Activated CD4-positive, alpha-beta T cell treated with anti-CD3 and anti-CD28 coated beads for 36 hours (primary cell): Measurements from ENCODE around the gene SURF6. TPM values are rescaled to one million over a fixed set of nuclear protein-coding genes. Genes with fewer than 3 reads are reported as not detected.

Source experiments
- ATAC-seq: fragments of 200-7000 bp; cut with Tn5 transposase; one replicate; pipeline ENCODE4 v1.10.0; 2021; ENCODE audit warnings: mild to moderate bottlenecking, moderate library complexity
- CTCF ChIA-PET: fragments of 350-600 bp; sonication (Branson Sonifier 250); formaldehyde crosslinking; loops from one replicate; lab custom pipeline; 2021; ENCODE audit warnings: antibody characterized with exemption; lab: Charles Lee
- POLR2A ChIA-PET: fragments of 350-600 bp; sonication (Branson Sonifier 250); formaldehyde crosslinking; loops from one replicate; lab custom pipeline; 2021; ENCODE audit warnings: antibody characterized with exemption, inconsistent platforms; lab: Charles Lee
- DNase-seq: peaks from one replicate; pipeline ENCODE4 v3.0.0-alpha.2; 2020
- H3K27ac Mint-ChIP-seq: one replicate; pipeline ENCODE4 v1.8.0; 2021; ENCODE audit warnings: mixed read lengths
- H3K27me3 Mint-ChIP-seq: one replicate; pipeline ENCODE4 v1.8.0; 2021; ENCODE audit warnings: mixed read lengths
- H3K36me3 Mint-ChIP-seq: one replicate; pipeline ENCODE4 v1.8.0; 2021; ENCODE audit warnings: low read depth, mixed read lengths
- H3K4me1 Mint-ChIP-seq: one replicate; pipeline ENCODE4 v1.8.0; 2021; ENCODE audit warnings: mixed read lengths
- H3K4me3 Mint-ChIP-seq: one replicate; pipeline ENCODE4 v1.8.0; 2021; ENCODE audit warnings: mild to moderate bottlenecking, moderate library complexity, mixed read lengths
- H3K9me3 Mint-ChIP-seq: one replicate; pipeline ENCODE4 v1.8.0; 2021; ENCODE audit warnings: low read depth, mixed read lengths
- intact Hi-C, 2 experiments: fragments of 100-400 bp; cut with DNase I in 1 of 2; cut with micrococcal nuclease in 1 of 2; formaldehyde crosslinking; loops; one replicate each; pipeline versions ENCODE4 v1.14.2 to v1.15.1; 2022 to 2024; cut with DNase I, micrococcal nuclease
- total RNA-seq, 2 experiments: library from RNA; stranded (reverse); gene quantifications; one replicate each; pipeline ENCODE4 v1.2.3, GENCODE V29; 2021

The SURF6 gene
- total RNA-seq, 2 experiments from 2014 or later, result 22.4 to 24.3 TPM

- peak overlapping the region; percentile 100 for H3K4me3 Mint-ChIP-seq
- H3K27ac Mint-ChIP-seq, result peak overlapping the region; percentile 76
- ChIA-PET CTCF (no interaction called here), POLR2A (interaction anchor here (9.9 kb wide), 1 partner anchor 16 kb away, joined by 287 read pairs; the partner anchor contains the start of genes MED22, RPL7A, SURF1 and SURF2)
- H3K27me3 Mint-ChIP-seq, result no peaks in the 10 kb centered on the region
- no peak for DNase-seq
- H3K36me3 Mint-ChIP-seq, result peaks cover 95% of the 10 kb centered on the region
- H3K9me3 Mint-ChIP-seq, result no peaks in the 10 kb centered on the region
- intact Hi-C loops, result no loop called here
- ATAC-seq, result no peak
- peaks cover 59% of the 10 kb centered on the region for H3K4me1 Mint-ChIP-seq
Measured at GRCh38 chr9:133368249-133368881, 32.4 kb upstream of the SURF6 start.

GRCh38 chr9:133367778-133368177 lies 31.8 kb upstream of the SURF6 start:
- ChIA-PET POLR2A (interaction anchor here (9.9 kb wide), 1 partner anchor 16 kb away, joined by 287 read pairs; the partner anchor contains the start of genes MED22, RPL7A, SURF1 and SURF2), CTCF (no interaction called here)
- H3K4me1 Mint-ChIP-seq, result peaks cover 55% of the 10 kb centered on the region
- H3K4me3 Mint-ChIP-seq, result no peak overlapping the region
- no peaks in the 10 kb centered on the region for H3K9me3 Mint-ChIP-seq
- H3K36me3 Mint-ChIP-seq, result peaks cover 96% of the 10 kb centered on the region
- intact Hi-C loops, result no loop called here
- H3K27me3 Mint-ChIP-seq, result no peaks in the 10 kb centered on the region
- DNase-seq (no peak), ATAC-seq (no peak)
- no peak overlapping the region for H3K27ac Mint-ChIP-seq

GRCh38 chr9:133367221-133367620 lies 31.2 kb upstream of the SURF6 start:
- ATAC-seq (no peak), DNase-seq (no peak)
- Mint-ChIP-seq H3K36me3 (peaks cover 95% of the 10 kb centered on the region), H3K27ac (no peak overlapping the region), H3K4me3 (no peak overlapping the region), H3K4me1 (peaks cover 52% of the 10 kb centered on the region), H3K9me3 (no peaks in the 10 kb centered on the region), H3K27me3 (no peaks in the 10 kb centered on the region)
- intact Hi-C loops, result no loop called here
- POLR2A ChIA-PET, result interaction anchor here (0.5 to 9.9 kb wide), 2 partner anchors 15 to 776 kb away, joined by 7 to 287 read pairs; partner anchors contain the start of genes MED22, RPL7A, SURF1 and SURF2
- CTCF ChIA-PET, result interaction anchor here (1.3 kb wide), 1 partner anchor 37 kb away, joined by 5 read pairs; no protein-coding TSS in a partner anchor

GRCh38 chr9:133366435-133366834 lies 30.4 kb upstream of the SURF6 start:
- CTCF ChIA-PET, result interaction anchor here (1.1 to 1.3 kb wide), 2 partner anchors 8 to 36 kb away, joined by 4 to 5 read pairs; no protein-coding TSS in a partner anchor
- ATAC-seq, result no peak
- H3K4me3 Mint-ChIP-seq, result no peak overlapping the region
- POLR2A ChIA-PET, result interaction anchor here (0.5 to 9.9 kb wide), 2 partner anchors 14 to 777 kb away, joined by 7 to 287 read pairs; partner anchors contain the start of genes MED22, RPL7A, SURF1 and SURF2
- intact Hi-C loops, result no loop called here
- DNase-seq, result no peak
- no peaks in the 10 kb centered on the region for H3K9me3 Mint-ChIP-seq
- H3K27ac Mint-ChIP-seq, result no peak overlapping the region
- no peaks in the 10 kb centered on the region for H3K27me3 Mint-ChIP-seq
- H3K36me3 Mint-ChIP-seq, result peaks cover 96% of the 10 kb centered on the region
- H3K4me1 Mint-ChIP-seq, result peaks cover 51% of the 10 kb centered on the region

- DNase-seq, result no peak
- Mint-ChIP-seq H3K27me3 (no peaks in the 10 kb centered on the region), H3K4me1 (peaks cover 52% of the 10 kb centered on the region), H3K9me3 (no peaks in the 10 kb centered on the region), H3K27ac (peak overlapping the region; percentile 16), H3K36me3 (peaks cover 79% of the 10 kb centered on the region), H3K4me3 (no peak overlapping the region)
- POLR2A ChIA-PET, result interaction anchor here (1.1 to 2.3 kb wide), 2 partner anchors 10 to 12 kb away, joined by 6 to 8 read pairs; no protein-coding TSS in a partner anchor
- intact Hi-C loops, result no loop called here
- ATAC-seq, result no peak
- CTCF ChIA-PET, result interaction anchor here (1.3 to 1.8 kb wide), 2 partner anchors 10 to 16 kb away, joined by 3 to 4 read pairs; no protein-coding TSS in a partner anchor
Measured at GRCh38 chr9:133362359-133363044, 26.5 kb upstream of the SURF6 start.

- Mint-ChIP-seq H3K9me3 (no peaks in the 10 kb centered on the region), H3K27me3 (no peaks in the 10 kb centered on the region), H3K4me3 (no peak overlapping the region), H3K4me1 (peaks cover 54% of the 10 kb centered on the region), H3K36me3 (peaks cover 72% of the 10 kb centered on the region), H3K27ac (peak overlapping the region; percentile 74)
- POLR2A ChIA-PET, result interaction anchor here (2.3 to 2.5 kb wide), 2 partner anchors 10 to 11 kb away, joined by 6 to 32 read pairs; no protein-coding TSS in a partner anchor
- intact Hi-C loops, result no loop called here
- ATAC-seq (no peak), DNase-seq (no peak)
- CTCF ChIA-PET, result interaction anchor here (1.0 to 1.3 kb wide), 2 partner anchors 9 to 15 kb away, joined by 3 to 6 read pairs; no protein-coding TSS in a partner anchor
Measured at GRCh38 chr9:133361507-133362092, 25.6 kb upstream of the SURF6 start.

- no peak for ATAC-seq
- POLR2A ChIA-PET, result interaction anchor here (2.5 kb wide), 1 partner anchor 10 kb away, joined by 32 read pairs; no protein-coding TSS in a partner anchor
- peaks cover 63% of the 10 kb centered on the region for H3K36me3 Mint-ChIP-seq
- H3K4me1 Mint-ChIP-seq, result peaks cover 51% of the 10 kb centered on the region
- no peaks in the 10 kb centered on the region for H3K9me3 Mint-ChIP-seq
- CTCF ChIA-PET, result interaction anchor here (0.9 to 1.0 kb wide), 2 partner anchors 10 kb away, joined by 3 to 6 read pairs; no protein-coding TSS in a partner anchor
- H3K27ac Mint-ChIP-seq, result peak overlapping the region; percentile 74
- no peaks in the 10 kb centered on the region for H3K27me3 Mint-ChIP-seq
- no peak overlapping the region for H3K4me3 Mint-ChIP-seq
- intact Hi-C loops, result no loop called here
- DNase-seq, result no peak
Measured at GRCh38 chr9:133360400-133361393, 24.7 kb upstream of the SURF6 start.

- no peaks in the 10 kb centered on the region for H3K9me3 Mint-ChIP-seq
- H3K27me3 Mint-ChIP-seq, result no peaks in the 10 kb centered on the region
- peaks cover 58% of the 10 kb centered on the region for H3K4me1 Mint-ChIP-seq
- intact Hi-C loops, result loop anchor here (1.0 to 10.0 kb wide), 3 partner anchors 43 to 705 kb away; partner anchors contain the start of gene BRD3 (in 1 of the 2)
- ChIA-PET POLR2A (interaction anchor here (0.7 to 2.5 kb wide), 2 partner anchors 12 kb away, joined by 4 to 32 read pairs; partner anchors contain the start of genes MED22 and RPL7A), CTCF (interaction anchor here (0.9 kb wide), 1 partner anchor 12 kb away, joined by 3 read pairs; no protein-coding TSS in a partner anchor)
- H3K36me3 Mint-ChIP-seq, result peaks cover 52% of the 10 kb centered on the region
- ATAC-seq (peak; percentile 27), DNase-seq (peak; percentile 67)
- H3K4me3 Mint-ChIP-seq, result peak overlapping the region; percentile 2
- peak overlapping the region; percentile 66 for H3K27ac Mint-ChIP-seq
Measured at GRCh38 chr9:133359399-133360175, 23.6 kb upstream of the SURF6 start.

GRCh38 chr9:133357656-133358055 lies 21.7 kb upstream of the SURF6 start:
- Mint-ChIP-seq H3K36me3 (peaks cover 38% of the 10 kb centered on the region), H3K4me1 (peaks cover 59% of the 10 kb centered on the region), H3K27me3 (no peaks in the 10 kb centered on the region), H3K27ac (peak overlapping the region; percentile 59), H3K9me3 (no peaks in the 10 kb centered on the region), H3K4me3 (peak overlapping the region; percentile 91)
- ChIA-PET POLR2A (interaction anchor here (1.4 to 13.3 kb wide), 2 partner anchors 10 to 13 kb away, joined by 12 to 287 read pairs; partner anchors contain the start of genes MED22 and RPL7A), CTCF (interaction anchor here (0.6 to 5.4 kb wide), 3 partner anchors 15 to 1401 kb away, joined by 3 to 44 read pairs (median 3); no protein-coding TSS in a partner anchor)
- ATAC-seq, result no peak
- intact Hi-C loops, result loop anchor here (2.0 to 10.0 kb wide), 3 partner anchors 45 to 707 kb away; partner anchors contain the start of genes BRD3 (in 1 of the 2) and REXO4 (in 1 of the 2)
- no peak for DNase-seq
